GM19043 (cell line): ENCODE results near the gene EPHX1.
A peak's percentile ranks its signal among the peaks of the same experiment; 100 is the strongest.

Experiments used
- ATAC-seq: cut with Tn5 transposase; IDR thresholded peaks from one replicate; pipeline ENCODE4 v1.9.1; 2021; ENCODE audit warnings: low read depth; ENCODE audit not compliant: unreplicated experiment

Gene EPHX1

GRCh38 chr1:225840223-225840610, 30.3 kb downstream of the EPHX1 start:
- no peak for ATAC-seq

GRCh38 chr1:225840713-225841112, 30.8 kb downstream of the EPHX1 start:
- ATAC-seq, result no peak

DNA sequence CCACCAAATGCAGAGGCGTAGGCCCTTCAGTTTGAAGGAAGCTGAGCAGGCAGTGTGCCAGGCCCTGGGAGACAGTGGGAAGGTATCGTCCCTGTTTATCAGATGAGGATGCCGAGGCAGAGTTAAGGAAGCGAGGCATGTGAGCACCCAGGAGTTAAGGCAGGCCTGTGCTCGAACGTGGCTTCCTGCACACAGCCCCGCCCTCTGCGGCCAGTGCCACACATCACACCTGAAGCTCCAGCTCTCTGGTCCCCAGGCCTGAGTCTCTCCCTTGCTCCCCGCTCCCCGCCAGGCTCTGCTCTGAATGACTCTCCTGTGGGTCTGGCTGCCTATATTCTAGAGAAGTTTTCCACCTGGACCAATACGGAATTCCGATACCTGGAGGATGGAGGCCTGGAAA, 32.1 kb downstream of the EPHX1 start:
- ATAC-seq, result no peak

- no peak for ATAC-seq
Measured at GRCh38 chr1:225842788-225843425, 33.0 kb downstream of the EPHX1 start.

- ATAC-seq, result no peak
Measured at GRCh38 chr1:225843426-225843795, 33.5 kb downstream of the EPHX1 start.

DNA sequence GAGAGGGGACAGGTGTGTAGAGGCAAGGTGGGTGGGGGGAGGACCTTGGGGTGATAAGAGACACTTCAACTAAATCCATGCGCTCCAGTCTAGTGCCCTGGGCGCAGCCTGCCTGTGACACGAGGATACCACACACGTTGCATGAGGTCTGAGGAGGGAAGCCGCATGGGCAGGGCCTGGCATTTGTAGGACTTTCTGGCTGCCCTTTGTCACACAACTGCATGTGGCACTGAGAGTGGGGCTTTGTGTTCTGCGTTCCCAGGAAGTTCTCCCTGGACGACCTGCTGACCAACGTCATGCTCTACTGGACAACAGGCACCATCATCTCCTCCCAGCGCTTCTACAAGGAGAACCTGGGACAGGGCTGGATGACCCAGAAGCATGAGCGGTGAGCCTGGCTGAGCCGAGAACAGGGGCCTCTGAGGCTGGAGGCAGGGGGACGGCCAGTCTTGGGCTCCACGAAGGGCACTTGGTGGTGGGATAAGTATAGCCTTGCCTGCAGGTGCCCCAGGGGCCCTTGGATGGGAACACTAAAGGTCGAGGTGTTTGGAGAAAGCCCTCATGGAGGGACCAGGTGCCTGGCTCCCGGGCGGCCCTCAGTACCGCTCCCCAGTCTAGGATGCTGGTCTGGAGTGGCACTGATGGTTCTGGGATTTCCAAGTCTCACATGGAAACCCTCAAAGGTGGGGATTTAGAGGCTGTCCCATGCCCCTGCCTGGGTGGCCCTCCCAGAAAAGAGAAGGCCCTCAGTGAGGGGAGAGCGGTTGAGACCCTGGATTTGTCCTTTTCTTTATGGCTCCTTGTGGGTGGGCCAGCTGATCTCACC, 34.5 kb downstream of the EPHX1 start:
- ATAC-seq, result no peak

DNA sequence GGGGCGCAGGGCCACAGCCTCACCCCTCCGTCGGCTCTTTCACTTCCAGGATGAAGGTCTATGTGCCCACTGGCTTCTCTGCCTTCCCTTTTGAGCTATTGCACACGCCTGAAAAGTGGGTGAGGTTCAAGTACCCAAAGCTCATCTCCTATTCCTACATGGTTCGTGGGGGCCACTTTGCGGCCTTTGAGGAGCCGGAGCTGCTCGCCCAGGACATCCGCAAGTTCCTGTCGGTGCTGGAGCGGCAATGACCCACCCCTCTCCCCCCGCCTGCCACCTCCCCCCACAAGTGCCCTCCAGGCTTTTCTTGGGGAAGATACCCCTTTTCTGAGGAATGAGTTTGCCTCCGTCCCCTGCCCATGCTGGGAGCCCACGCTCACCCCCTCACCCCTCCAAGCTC, 35.2 kb downstream of the EPHX1 start:
- ATAC-seq, result no peak

- ATAC-seq, result no peak
Measured at GRCh38 chr1:225845571-225846259, 35.8 kb downstream of the EPHX1 start.

DNA sequence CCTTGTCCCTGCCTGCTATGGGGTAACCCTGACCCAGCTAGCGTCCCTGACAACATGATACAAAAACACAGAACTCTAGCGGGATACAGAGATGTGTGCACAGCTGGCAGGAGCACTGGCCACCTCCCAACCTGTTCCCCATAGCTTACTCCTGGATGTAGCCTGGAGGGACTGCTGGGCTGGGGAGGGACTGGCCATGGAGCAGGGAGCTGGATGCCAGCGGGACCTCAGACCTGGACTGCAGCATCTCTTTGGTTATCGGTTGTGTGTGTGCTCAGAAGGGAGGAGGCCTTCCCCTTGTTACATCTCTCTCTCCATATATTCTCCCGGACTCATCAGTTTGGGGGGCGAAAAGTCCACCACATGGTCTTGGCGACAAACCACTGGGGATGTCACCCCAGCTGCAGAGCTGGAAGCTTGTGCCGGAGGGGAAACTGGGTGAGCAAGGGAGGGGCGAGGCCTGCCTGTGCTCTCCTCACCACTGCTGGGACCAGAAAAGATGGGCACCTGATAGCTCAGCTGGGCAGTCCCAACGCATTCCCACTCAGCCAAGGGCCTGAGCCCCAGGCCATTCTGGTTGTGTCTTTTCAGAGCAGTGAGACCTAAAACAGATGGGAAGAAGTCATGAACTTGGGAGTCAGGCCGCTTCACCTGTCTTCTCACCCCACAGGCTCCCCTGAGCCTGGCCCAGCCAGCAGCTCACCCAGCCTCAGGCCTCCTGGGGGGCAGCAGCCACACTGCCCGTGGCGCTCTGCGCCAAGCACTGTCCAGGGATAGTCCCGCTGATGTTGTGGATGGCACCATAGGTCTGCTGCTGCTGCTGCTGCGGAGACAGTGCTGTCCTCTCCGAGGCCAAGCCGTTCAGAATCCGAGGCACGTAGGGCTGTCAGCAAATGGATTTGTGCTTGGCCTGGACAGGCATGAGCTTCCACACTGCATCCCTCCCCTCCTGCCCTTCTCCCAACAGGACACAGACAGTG, 36.7 kb downstream of the EPHX1 start:
- no peak for ATAC-seq

GRCh38 chr1:225847610-225848009, 37.7 kb downstream of the EPHX1 start:
- ATAC-seq, result peak; percentile 2

DNA sequence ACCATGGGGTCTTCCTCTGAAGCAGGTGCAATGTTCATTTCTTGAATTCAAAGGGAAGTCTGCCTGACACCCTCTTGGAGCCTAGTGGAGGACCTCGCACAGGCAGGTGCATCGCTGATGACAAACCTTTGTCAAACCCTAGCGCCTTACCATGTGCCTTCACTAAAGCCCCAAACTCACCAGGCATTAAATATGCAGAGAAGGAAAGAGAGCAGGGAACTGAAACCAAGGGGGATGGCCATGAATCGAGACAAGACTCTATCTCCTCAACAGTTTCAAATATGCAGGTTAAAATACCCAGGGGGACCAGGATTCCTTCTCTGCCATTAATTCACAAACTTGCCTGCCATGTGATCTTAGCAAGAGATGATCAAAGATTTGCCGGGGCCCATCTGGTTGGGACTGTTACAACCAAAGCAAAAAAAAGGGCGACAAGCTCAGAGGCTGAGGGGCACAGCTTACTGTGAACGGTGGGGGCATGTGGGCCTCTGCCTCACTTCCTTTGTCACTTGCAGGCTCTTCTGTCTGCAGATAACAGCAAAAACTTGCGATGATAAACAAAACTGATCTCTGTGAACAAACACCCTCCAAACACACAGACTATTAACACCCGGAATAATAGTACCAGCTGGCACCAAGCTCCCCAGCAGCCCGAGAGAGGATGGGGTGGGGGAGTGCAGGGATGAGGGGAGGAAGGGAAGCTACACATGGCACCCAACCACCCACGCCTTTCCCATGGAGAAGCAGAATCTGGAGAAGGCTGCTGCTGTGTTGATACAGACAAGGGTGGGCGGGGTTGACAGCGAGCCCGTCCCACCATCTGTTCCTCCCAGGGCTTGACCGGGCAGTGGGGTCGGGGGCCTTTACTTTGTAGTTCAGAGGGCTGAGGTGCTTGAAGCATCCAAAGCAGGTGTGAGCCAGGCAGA, 38.4 kb downstream of the EPHX1 start:
- peak; percentile 64 for ATAC-seq

GRCh38 chr1:225849925-225850324, 40.0 kb downstream of the EPHX1 start:
- ATAC-seq, result no peak

DNA sequence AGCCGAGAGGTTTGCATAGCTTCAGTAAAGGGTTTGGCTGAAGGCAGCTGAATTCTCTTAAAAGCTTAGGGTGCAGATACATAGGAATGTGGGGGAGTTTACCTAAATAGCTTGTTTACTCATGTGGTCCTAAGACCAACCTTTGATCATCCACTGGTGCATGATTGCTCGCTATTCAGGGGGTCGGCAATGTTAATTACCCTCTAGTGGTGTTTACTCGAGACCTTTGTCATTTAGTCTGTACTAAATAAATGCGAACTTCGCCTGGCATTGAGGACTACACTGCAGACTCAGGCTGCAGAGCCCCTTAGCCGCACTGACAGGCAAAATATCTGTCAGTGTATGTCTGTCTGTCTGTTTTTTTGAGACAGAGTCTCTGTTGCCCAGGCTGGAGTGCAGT, 40.4 kb downstream of the EPHX1 start:
- ATAC-seq, result no peak

DNA sequence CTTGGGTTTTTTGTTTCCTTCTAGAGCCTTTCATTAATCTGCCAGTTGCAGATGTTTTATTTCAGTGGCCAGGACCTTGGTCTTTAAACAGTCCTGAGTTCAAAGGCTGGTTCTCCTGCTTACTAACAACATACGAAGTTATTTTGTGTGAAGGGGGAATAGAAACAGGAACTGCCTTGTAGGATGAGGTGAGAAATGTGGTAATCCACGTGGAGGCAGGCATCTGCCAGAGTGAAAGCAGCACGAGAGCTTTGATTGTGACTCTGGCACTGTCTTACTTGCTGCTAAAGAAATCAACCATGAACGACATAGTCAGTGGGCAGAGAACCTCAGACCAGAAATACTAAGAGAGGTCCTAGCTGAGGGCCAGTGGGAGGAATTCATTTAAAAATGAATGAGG, 41.9 kb downstream of the EPHX1 start:
- ATAC-seq, result peak; percentile 42

DNA sequence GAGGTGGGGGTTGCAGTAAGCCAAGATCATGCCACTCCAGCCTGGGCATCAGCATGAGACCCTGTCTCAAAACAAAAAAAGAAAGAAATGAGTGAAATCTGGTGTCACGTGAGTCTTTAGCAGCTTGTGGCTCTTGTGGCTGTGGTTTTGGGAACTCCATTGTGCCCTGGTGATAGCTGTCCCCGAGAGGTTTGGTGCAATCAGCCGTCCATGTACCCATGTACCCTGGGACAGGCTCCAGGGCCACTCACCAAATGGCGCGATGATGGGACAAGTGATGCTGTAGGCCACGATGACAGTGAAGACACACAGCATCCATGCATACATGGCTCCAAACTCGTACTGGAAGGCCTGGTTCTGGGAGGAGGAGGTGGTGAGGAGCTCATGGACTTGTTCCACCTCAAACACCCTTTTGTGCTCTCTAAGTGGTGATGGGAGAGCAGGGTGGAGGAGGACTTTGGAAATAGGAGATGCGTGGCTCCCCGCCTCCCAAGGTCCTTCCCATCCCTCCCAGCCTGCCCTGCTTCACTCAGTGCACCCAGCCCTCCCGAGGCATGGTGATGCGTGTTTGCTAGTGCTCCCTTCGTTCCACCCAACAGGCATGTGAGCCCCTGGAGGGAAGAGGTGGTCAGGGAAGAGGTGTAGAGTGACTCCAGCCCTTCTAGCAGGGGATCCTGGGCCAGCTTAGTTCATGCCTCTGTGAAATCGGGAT, 42.6 kb downstream of the EPHX1 start:
- no peak for ATAC-seq

DNA sequence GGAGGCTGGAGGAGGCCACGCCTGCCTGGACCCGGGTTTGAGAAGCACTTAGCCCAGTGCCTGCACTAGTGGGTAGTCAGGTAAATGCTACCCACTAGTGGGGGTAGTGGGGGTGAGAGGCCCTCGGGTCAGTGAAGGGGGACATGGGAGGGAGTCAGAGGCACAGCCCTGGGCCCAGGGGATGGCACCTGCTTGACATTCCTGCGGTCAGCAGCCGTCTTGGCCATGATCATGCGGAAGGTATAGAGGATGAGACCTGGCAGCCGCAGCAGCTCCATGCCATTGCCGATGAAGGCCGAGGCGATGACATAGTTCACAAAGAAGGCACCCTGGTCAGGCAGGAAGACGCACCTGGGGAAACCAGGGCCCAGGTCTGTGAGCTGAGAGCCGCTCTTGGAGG, 43.5 kb downstream of the EPHX1 start:
- no peak for ATAC-seq

DNA sequence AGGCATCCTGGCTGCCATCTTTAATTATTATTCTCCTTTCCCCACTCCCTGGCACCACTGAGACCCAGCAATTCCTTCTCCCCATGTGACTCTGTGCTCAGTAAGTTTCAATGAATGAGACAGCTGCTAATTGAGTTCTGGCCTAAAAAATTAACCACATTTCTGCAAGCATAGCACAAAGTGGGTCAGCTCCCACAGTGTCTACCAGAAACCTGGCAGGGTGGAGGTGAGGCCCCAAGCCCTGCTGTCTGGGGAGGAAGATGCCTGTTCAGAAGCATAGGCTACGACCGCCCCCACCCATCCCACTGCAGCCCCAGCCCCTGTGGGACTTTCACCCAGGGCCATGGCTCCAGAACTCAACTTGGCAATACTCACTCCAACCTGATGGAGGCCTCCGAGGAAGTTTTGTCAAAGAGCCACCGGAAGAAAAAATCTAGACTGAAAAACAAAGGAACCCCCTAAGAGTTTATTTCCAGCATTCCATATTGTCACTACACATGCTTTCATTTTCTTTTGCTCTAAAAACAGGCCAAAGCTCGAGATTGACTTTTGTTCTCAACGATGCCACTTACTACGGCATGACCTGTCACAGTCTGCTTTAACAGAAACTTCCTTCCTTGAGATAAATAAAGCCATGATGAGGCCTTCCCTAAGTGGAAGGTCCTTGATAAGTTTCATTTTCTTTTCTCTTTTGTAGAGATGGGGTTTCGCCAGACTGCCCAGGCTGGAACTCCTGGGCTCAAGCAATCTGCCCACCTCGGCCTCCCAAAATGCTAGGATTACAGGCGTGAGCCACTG, 45.8 kb downstream of the EPHX1 start:
- ATAC-seq, result no peak

DNA sequence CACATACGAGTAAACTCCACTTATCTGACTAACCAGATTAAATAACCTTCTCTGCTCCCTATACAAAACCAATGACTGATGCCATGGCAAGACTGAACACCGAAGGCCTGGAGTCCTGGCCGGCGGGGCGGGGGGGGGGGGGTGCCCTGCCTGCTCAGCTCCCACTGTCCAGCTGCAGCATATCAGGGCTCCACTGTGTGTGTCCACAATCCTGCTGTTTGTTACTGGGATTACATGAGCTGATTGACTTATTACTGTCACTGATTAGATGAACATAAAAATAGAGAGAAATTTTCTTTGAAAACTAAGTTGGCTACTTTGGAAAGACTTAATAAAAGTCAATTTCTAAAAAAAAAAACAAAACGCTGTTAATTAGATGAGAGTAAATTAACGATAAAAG, 47.3 kb downstream of the EPHX1 start:
- ATAC-seq, result no peak
